ENCODE data around the gene ACTRT2.

GRCh38 chr1:3022976-3023375, 1.7 kb downstream of the ACTRT2 start:
- no peak for TF ChIP-seq CTCF (conservative IDR thresholded peaks at IDR 0.05; ENCODE audit: low read depth in 2 of 2)
- TF ChIP-seq NANOG (IDR thresholded peaks at IDR 0.05; ENCODE audit: borderline replicate concordance): no peak
- no peak for TF ChIP-seq EZH2phosphoT487 (IDR thresholded peaks at IDR 0.05; ENCODE audit: unreplicated experiment)
- no peak for TF ChIP-seq EZH2 (IDR thresholded peaks at IDR 0.05; ENCODE audit: low read depth, unreplicated experiment)
- no peak for TF ChIP-seq POLR2AphosphoS5 (IDR thresholded peaks at IDR 0.05; ENCODE audit: low read depth)
- TF ChIP-seq ZNF331 (CRISPR knock-in tag; IDR thresholded peaks at IDR 0.05; ENCODE audit: low read depth): no peak
- TF ChIP-seq REST (IDR thresholded peaks at IDR 0.05; ENCODE audit: unreplicated experiment): no peak
- no peak for TF ChIP-seq CREB1 (CRISPR knock-in tag; IDR thresholded peaks at IDR 0.05; ENCODE audit: low read depth)
- no peak for TF ChIP-seq ZNF114 (CRISPR knock-in tag; IDR thresholded peaks at IDR 0.05)
- no peak for TF ChIP-seq ZNF462 (CRISPR knock-in tag; IDR thresholded peaks at IDR 0.05)
- TF ChIP-seq ETS1 (IDR thresholded peaks at IDR 0.05): no peak
- no peak for TF ChIP-seq JUNB (IDR thresholded peaks at IDR 0.05; ENCODE audit: unreplicated experiment)

Data from GM23338 (cell line).